Occipital lobe (tissue), 2 donors: Measurements from ENCODE around the gene UBE2G2. TPM values are rescaled to one million over a fixed set of nuclear protein-coding genes. Genes with fewer than 3 reads are reported as not detected.

Experiments
- DNase-seq: peaks from one replicate; lab custom pipeline; 2025; lab: John Stamatoyannopoulos, UW
- total RNA-seq: library from RNA; depleted of rRNA; stranded (reverse); fragments of >200 nt; gene quantifications from one replicate; pipeline ENCODE4 v1.2.3, GENCODE V29; 2014

The UBE2G2 gene
- total RNA-seq, 1 donor from 2014 or later: 61.8 TPM

- no peak for DNase-seq
These were observed 15.3 kb upstream of the UBE2G2 start for GRCh38 chr21:44816761-44817505.

- DNase-seq: no peak
These were observed 14.4 kb upstream of the UBE2G2 start for GRCh38 chr21:44815852-44816628.

GRCh38 chr21:44815225-44815624 lies 13.6 kb upstream of the UBE2G2 start:
- no peak for DNase-seq

DNA sequence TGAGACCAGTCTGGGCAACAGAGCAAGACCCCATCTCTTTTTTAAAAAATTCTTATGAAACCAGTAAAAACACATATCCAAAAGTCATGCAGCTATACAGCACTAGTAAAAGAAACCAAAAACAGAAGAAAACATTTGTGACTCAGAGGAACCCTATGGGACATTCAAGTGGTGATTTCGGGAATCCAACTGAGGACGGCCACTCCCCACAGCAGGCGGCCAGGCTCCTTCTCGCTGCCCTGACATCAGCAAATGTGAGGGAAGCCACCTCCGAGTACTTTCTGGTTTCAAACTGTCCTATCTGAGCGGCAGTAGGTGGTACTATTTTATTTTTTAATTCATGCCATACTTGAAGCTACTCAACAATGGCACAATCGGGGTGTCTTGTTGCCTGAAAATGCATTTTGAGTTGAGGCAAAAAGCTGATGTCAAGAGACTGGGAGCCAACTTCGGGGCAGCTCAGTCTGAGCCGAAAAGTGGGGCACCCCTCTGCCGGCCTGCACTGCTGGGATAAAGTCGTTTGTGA lies 12.9 kb upstream of the UBE2G2 start:
- no peak for DNase-seq

DNA sequence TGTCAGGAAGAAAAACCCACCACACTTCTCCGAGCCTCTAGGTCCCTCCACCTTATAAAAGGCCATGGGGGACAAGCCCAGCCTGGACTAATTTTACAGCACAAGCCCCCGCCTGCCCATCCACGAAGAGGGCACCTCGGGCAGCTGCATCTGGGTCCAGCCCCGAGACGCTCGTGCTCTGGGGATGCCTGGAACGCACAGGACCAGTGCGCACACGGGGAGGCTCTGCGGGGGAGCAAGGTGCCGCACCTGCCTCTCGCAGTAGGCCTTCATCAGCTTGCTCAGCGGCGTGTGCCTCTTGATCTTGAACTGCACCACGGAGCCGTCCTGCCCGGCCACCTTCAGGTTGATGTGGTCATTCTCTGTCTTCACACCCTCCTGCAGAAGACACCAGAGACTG lies 12.1 kb upstream of the UBE2G2 start:
- no peak for DNase-seq

DNA sequence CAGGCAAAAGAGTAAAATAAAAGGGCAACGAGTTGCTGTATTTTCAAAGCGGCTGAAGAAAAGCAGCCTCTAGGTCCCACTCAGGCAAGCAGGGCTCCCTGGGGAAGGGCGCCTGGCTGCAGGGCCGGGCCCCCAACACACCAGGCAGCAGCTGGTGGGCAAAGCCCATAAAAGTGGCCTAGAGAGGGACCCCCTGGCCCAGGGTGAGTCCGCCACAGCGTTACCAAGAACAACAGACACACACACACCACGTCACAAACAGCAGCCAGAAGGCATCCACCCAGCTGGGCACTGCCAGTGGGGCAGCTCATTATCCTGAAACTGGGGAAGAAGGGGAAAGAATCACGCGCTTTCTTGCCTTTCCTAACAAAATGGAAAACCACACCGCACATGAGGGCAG lies 11.5 kb upstream of the UBE2G2 start:
- DNase-seq: no peak

DNA sequence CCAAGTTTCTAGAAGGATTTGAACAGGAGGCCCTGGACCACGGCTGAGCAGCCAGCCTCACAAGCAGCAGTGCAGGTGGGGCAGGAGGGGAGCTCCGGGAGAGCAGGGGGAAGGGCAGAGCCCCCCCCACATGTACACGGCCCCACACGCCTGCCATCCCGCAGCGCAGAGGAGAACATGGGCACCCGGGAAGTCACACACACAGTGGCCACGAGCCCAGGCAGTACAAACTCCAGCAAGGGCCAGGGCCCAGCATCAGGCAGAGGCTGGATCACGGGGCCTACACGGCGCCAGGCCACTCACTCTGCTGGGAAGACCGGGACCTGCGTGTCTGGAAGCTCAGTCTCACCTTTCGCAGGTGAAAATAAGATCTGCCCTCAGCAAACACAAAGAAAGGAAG lies 11.0 kb upstream of the UBE2G2 start:
- no peak for DNase-seq

DNA sequence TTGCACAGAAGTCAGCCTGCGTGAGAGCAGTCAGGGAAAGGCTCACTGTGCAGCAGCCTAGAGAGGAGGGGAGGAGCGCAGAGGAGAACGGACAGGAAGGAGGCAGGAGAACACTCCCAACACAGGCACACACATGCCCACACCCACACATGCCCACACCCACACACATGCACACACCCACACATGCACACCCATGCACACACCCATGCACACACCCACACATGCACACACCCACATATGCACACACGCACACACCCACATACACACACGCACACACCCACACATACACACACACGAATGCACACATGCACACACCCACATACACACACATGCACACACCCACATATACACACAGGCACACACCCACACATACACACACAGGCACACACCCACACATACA lies 9.2 kb upstream of the UBE2G2 start:
- DNase-seq: no peak

GRCh38 chr21:44805859-44806258 lies 4.2 kb upstream of the UBE2G2 start:
- no peak for DNase-seq

GRCh38 chr21:44805226-44805625 lies 3.6 kb upstream of the UBE2G2 start:
- no peak for DNase-seq

DNA sequence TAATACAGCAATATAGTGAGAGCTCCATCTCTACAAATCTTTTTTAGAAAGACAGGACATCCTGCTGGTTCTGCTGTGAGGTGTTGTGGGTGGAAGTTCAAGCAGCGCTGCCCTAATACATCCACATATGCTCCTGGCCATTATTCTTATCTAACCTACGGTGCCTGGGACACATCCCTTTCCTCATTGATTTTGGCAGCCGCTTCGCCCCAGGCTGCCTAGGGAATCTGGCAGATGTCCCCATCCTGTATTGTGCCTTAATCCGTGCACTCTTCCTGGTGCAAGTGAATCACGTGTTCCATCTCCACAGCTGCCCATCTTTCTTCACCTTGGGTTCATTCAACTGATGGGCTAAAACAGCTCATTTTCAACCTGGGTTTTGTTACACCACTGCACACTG lies 3.1 kb upstream of the UBE2G2 start:
- no peak for DNase-seq

- DNase-seq: no peak
These were observed 2.0 kb upstream of the UBE2G2 start for GRCh38 chr21:44803651-44804050.

GRCh38 chr21:44802396-44803153 lies 955 bp upstream of the UBE2G2 start:
- no peak for DNase-seq

DNA sequence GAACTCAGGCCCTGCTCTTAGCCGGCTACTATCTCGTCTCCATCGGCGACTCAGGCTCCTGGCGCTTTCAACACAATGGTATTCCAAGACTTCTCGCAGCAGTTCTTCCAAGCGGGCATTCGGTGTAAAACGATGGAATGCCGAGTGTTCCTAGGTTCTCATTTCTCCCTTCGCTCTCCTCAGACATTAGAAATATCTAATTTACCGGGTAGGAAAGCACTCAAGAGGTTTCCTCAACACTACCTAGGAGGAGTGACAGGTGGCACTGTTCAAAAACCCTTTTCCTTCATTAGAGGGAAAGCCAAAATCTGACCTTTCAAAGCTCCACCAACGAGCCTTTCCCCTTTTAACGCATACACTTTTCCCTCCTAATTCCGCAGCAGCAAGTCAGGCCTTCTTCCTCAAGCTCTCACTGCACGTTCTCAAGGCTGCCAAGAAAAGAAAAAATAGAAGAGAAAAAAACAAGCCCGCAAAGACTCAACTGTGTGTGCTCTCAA lies 601 bp downstream of the UBE2G2 start:
- no peak for DNase-seq

DNA sequence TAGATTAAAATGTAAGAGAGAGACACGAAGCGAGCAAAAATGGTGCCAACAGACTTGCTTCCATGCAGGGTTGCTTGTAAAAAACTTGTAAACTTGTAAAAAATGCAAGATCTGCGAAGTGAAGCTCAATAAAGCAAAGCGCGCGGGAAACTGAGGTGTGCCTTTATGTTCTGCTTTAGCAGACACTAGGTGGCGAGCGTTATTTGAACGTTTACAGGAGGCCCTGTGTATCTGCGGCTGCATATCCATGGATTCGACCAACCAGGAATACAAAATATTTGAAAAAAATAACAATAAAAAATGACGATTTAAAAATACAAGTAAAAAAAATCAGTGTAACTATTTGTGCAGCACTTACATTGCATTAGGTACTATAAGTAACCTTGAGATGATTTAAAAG lies 1.5 kb downstream of the UBE2G2 start:
- no peak for DNase-seq

DNA sequence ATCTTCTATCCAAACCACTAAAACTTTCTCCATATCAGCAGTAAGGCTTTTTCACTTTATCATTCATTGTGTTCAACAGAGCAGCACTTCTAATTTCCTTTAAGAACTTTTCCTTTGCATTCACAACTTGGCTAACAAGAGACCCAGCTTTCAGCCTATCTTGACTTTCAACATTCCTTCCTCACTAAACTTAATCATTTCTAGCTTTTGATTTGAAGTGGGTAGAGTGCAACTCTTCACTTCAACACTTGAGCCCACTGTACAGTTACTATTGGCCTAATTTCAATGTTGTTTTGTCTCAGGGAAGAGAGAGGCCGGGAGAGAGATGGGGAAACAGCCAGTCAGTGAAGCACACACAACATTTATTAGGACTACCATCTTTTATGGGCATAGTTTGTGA lies 2.0 kb downstream of the UBE2G2 start:
- DNase-seq: no peak

GRCh38 chr21:44797775-44798174 lies 3.8 kb downstream of the UBE2G2 start:
- no peak for DNase-seq

- DNase-seq: no peak
These were observed 6.3 kb downstream of the UBE2G2 start for GRCh38 chr21:44795342-44795741.

DNA sequence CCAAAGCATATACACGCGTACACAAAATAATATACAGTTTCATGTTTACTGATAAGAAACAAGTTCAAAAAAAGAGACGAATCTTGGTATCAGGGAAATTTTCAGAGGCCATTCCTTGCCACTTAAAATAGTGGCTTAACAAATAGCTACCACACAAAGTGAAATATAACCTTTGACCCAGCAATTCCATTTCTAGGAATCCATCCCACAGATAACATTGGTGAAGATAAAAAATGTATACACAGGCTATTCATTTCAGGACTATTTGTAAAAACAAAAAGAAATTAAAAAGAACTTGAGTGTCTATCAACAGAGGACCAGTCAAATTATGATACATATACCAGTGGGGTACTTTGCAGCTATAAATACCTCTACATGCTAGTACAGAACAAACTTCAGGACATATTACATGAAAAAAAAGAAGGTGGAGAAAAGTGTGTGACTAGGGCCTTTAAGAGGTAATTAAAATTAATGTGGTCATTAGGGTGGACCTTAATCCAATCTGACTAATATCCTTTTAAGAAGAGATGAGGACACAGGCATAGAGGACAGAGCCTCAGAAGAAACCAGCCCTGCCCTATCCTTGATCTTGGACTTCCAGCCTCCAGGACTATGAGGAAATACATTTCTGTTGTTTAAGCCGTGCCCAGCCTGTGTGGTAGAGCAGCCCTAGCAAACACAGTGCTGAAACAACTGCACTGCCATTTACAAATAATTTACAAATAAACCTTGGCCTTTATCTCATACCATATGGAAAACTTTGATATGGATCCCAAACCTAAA lies 7.8 kb downstream of the UBE2G2 start:
- no peak for DNase-seq

DNA sequence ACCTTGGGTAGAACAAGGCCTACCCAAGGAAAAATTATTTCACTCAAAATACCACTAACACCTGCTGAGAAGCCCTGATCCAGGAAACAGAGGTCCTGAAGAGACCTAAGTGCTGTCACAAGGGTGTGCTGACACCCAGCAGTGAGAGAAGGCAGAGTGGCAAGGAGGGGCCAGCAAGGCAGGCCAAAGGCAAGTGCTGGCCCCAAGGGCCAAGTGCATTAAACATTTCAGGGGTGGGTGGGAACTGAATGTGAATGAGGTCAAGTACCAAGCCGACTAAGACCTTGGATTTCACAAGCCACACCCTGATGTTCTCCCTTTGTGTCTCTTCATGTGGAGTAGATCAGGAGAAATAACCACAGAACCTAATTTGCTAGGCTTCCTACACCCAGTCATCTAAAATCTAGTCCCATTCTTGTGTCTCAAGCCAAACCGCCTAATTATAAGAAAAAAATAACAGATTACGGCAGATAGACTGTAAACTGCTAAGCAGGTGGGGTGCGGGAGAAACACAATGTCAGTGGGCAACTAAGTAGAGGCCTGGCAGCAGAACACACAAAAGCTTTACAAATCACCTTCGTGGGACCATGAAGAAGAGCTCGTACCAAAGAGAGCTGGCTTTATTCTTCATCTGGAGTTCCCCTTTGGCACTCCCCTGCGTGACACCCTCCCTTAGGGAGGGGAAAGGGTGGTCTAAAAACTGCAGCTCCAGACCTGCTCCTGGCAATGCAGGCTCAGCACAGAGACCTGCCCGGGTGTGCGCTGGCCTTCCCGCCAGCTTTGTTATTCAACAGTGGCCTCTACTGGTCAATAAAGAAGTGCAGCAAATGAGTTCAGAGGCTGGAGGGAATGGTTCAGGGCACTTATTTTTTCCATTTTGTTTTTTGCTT lies 8.7 kb downstream of the UBE2G2 start:
- DNase-seq: no peak
